Measurements from ENCODE around the gene JAKMIP1.
A peak's percentile ranks its signal among the peaks of the same experiment; 100 is the strongest.

The JAKMIP1 gene

DNA sequence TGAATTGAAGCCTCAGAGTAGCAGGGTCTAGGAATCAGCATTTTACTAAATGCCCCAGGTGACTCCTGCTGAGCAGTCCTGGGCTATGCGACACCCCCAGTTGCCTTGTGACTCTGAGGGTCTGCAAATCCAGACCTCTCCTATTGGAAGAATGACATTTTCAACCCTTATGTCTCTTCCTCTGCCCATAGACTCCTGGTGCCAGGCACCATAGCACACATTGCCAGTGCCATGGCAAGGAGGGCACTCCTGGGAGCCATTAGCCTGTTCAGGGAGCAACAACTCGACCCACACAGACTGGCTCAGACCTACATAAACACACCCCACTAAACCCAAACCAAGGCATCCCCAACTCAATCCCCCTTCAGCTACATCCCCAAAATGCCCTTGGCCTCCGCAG is 3.7 kb upstream of the JAKMIP1 start:
- DNase-seq (ENCODE audit: extremely low spot score) = no peak
- TF ChIP-seq BHLHE40 (IDR thresholded peaks at IDR 0.05; ENCODE audit: borderline replicate concordance) = no peak
- TF ChIP-seq, protein P1, sequence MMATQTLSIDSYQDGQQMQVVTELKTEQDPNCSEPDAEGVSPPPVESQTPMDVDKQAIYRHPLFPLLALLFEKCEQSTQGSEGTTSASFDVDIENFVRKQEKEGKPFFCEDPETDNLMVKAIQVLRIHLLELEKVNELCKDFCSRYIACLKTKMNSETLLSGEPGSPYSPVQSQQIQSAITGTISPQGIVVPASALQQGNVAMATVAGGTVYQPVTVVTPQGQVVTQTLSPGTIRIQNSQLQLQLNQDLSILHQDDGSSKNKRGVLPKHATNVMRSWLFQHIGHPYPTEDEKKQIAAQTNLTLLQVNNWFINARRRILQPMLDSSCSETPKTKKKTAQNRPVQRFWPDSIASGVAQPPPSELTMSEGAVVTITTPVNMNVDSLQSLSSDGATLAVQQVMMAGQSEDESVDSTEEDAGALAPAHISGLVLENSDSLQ (IDR thresholded peaks at IDR 0.05) = no peak
- ChIA-PET POLR2A (no interaction called here), CTCF (no interaction called here)

DNA sequence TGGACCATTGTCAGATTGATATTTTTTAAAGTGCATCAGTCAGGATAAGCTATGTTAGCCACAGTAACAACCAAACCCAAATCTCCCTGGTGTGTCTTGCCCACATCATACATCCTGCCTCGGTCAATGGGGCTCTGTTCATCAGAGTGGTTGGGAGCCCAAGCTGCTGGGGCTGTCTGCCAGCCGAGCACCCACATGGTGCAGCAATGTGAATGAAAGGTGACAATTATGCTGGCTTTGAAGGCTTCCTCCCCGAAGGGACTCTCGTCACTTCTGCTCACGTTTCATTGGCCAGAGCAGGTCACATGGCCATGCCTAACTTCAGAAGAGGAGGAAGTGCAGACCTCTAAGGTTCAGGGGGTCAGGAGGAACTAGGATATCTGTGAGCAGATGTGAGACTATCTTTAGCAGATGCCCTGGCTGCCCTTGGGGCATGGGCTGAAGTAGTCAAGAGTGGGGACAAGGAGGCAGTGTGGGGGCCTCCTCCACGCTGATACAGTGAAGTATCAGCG is 1.3 kb upstream of the JAKMIP1 start:
- POLR2A ChIA-PET = no interaction called here
- DNase-seq (ENCODE audit: extremely low spot score) = no peak
- TF ChIP-seq ELF4 (IDR thresholded peaks at IDR 0.05) = no peak
- TF ChIP-seq CTBP1 (IDR thresholded peaks at IDR 0.05; ENCODE audit: borderline replicate concordance) = no peak
- TF ChIP-seq, protein P1 (IDR thresholded peaks at IDR 0.05) = no peak
- TF ChIP-seq HDGF (IDR thresholded peaks at IDR 0.05; ENCODE audit: borderline replicate concordance) = no peak
- no peak for TF ChIP-seq FOXK2 (IDR thresholded peaks at IDR 0.05)
- TF ChIP-seq FOXM1 (IDR thresholded peaks at IDR 0.05; ENCODE audit: borderline replicate concordance) = no peak
- no peak for TF ChIP-seq ZNF384 (IDR thresholded peaks at IDR 0.05)
- TF ChIP-seq ARNT (IDR thresholded peaks at IDR 0.05) = no peak
- no peak for TF ChIP-seq BHLHE40 (IDR thresholded peaks at IDR 0.05; ENCODE audit: borderline replicate concordance)
- no peak for TF ChIP-seq NFRKB (IDR thresholded peaks at IDR 0.05)
- no peak for TF ChIP-seq LEF1 (IDR thresholded peaks at IDR 0.05; ENCODE audit: borderline replicate concordance)
- no peak for TF ChIP-seq SP1 (IDR thresholded peaks at IDR 0.05)
- no peak for TF ChIP-seq SUZ12 (IDR thresholded peaks at IDR 0.05)
- no peak for TF ChIP-seq L3MBTL2 (conservative IDR thresholded peaks at IDR 0.05)
- TF ChIP-seq TARDBP (IDR thresholded peaks at IDR 0.05) = no peak
- TF ChIP-seq FOXA1 (IDR thresholded peaks at IDR 0.05) = no peak
- CTCF ChIA-PET = interaction anchor here (1.2 kb wide), 1 partner anchor 49 kb away, joined by 3 read pairs; no protein-coding TSS in a partner anchor

GRCh38 chr4:6200922-6201362 is 593 bp upstream of the JAKMIP1 start:
- ChIA-PET CTCF (interaction anchor here (1.2 kb wide), 1 partner anchor 50 kb away, joined by 3 read pairs; no protein-coding TSS in a partner anchor), POLR2A (interaction anchor here (1.1 to 1.2 kb wide), 2 partner anchors 8 to 67 kb away, joined by 3 read pairs; no protein-coding TSS in a partner anchor)
- no peak for TF ChIP-seq NFRKB (IDR thresholded peaks at IDR 0.05)
- TF ChIP-seq L3MBTL2 (conservative IDR thresholded peaks at IDR 0.05) = peak; percentile 7; the same call in 1 of the 2 replicates
- no peak for DNase-seq (ENCODE audit: extremely low spot score)

DNA sequence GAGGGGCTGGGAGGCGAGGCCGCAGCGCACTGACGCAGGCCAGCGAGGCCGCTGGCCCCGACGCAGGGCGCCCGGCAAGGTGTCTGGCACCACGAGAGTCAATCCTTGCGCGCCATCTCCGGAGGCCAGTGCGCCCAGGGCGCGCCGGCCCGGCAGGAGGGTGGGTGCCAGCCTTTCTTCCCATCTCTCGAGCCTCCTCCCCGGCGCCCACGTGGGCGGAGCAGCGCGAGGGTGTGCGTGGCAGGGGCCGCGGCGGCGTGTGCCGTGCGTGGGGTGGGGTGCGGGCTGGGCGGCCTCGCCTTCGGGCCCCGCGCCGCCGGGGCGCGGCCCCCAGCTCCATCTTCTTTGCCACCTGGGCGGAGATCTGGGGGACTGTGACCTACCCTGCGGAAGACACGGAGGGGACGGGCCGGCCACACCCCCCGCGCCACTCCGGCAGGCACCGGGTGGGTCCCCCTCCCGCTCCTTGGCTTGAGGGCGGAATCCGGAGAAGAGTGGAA is 877 bp downstream of the JAKMIP1 start:
- CTCF ChIA-PET = interaction anchor here (1.6 kb wide), 1 partner anchor 201 kb away, joined by 4 read pairs; no protein-coding TSS in a partner anchor
- POLR2A ChIA-PET = no interaction called here
- DNase-seq (ENCODE audit: extremely low spot score) = no peak

GRCh38 chr4:6198768-6199421 is 1.5 kb downstream of the JAKMIP1 start:
- no peak for DNase-seq (ENCODE audit: extremely low spot score)
- ChIA-PET CTCF (interaction anchor here (0.7 to 1.6 kb wide), 2 partner anchors 56 to 200 kb away, joined by 3 to 4 read pairs; no protein-coding TSS in a partner anchor), POLR2A (no interaction called here)
- TF ChIP-seq ARNT (IDR thresholded peaks at IDR 0.05) (no peak), SUZ12 (IDR thresholded peaks at IDR 0.05) (no peak), FOXM1 (IDR thresholded peaks at IDR 0.05; ENCODE audit: borderline replicate concordance) (no peak), FOXA1 (IDR thresholded peaks at IDR 0.05) (no peak), HDGF (IDR thresholded peaks at IDR 0.05; ENCODE audit: borderline replicate concordance) (no peak), ZNF384 (IDR thresholded peaks at IDR 0.05) (no peak), LEF1 (IDR thresholded peaks at IDR 0.05; ENCODE audit: borderline replicate concordance) (no peak), NFRKB (IDR thresholded peaks at IDR 0.05) (no peak), FOXK2 (IDR thresholded peaks at IDR 0.05) (no peak), SP1 (IDR thresholded peaks at IDR 0.05) (no peak), BHLHE40 (IDR thresholded peaks at IDR 0.05; ENCODE audit: borderline replicate concordance) (no peak), ELF4 (IDR thresholded peaks at IDR 0.05) (no peak), TARDBP (IDR thresholded peaks at IDR 0.05) (no peak), CTBP1 (IDR thresholded peaks at IDR 0.05; ENCODE audit: borderline replicate concordance) (no peak), L3MBTL2 (conservative IDR thresholded peaks at IDR 0.05) (no peak)
- TF ChIP-seq, protein P1 (IDR thresholded peaks at IDR 0.05) = no peak

More for the DNA sequence above, 877 bp downstream of the JAKMIP1 start:
- no peak for TF ChIP-seq ELF4 (IDR thresholded peaks at IDR 0.05)
- TF ChIP-seq FOXK2 (IDR thresholded peaks at IDR 0.05) = no peak
- TF ChIP-seq, protein P1 (IDR thresholded peaks at IDR 0.05) = no peak
- TF ChIP-seq NFRKB (IDR thresholded peaks at IDR 0.05) = no peak
- no peak for TF ChIP-seq TARDBP (IDR thresholded peaks at IDR 0.05)
- TF ChIP-seq SP1 (IDR thresholded peaks at IDR 0.05) = no peak
- no peak for TF ChIP-seq BHLHE40 (IDR thresholded peaks at IDR 0.05; ENCODE audit: borderline replicate concordance)
- no peak for TF ChIP-seq L3MBTL2 (conservative IDR thresholded peaks at IDR 0.05)
- TF ChIP-seq FOXA1 (IDR thresholded peaks at IDR 0.05) = no peak
- no peak for TF ChIP-seq LEF1 (IDR thresholded peaks at IDR 0.05; ENCODE audit: borderline replicate concordance)
- TF ChIP-seq FOXM1 (IDR thresholded peaks at IDR 0.05; ENCODE audit: borderline replicate concordance) = no peak
- no peak for TF ChIP-seq SUZ12 (IDR thresholded peaks at IDR 0.05)
- no peak for TF ChIP-seq ARNT (IDR thresholded peaks at IDR 0.05)
- no peak for TF ChIP-seq CTBP1 (IDR thresholded peaks at IDR 0.05; ENCODE audit: borderline replicate concordance)
- no peak for TF ChIP-seq ZNF384 (IDR thresholded peaks at IDR 0.05)
- TF ChIP-seq HDGF (IDR thresholded peaks at IDR 0.05; ENCODE audit: borderline replicate concordance) = no peak
